NT2/D1 (cell line): ENCODE measurements around the gene TLCD3B.

Source experiments
- SUZ12 ChIP-seq: IDR thresholded peaks from 2 replicates; pipeline ENCODE4 v1.6.1; 2011; ENCODE audit not compliant: insufficient read length, insufficient read depth; ENCODE audit errors: extremely low read depth
- YY1 ChIP-seq: IDR thresholded peaks from 2 replicates; pipeline ENCODE4 v1.6.1; 2011; ENCODE audit not compliant: insufficient read length, insufficient read depth

- TF ChIP-seq YY1, result no peak
- no peak for TF ChIP-seq SUZ12
Measured at GRCh38 chr16:29984137-29984763, 46.8 kb downstream of the TLCD3B start.
